Panc1 (cell line): ENCODE data around the gene TMPRSS6. TPM values are rescaled to one million over a fixed set of nuclear protein-coding genes. Genes with fewer than 3 reads are reported as not detected.

Source experiments
- ATAC-seq: fragments of 200-7000 bp; cut with Tn5 transposase; 2 replicates; pipeline ENCODE4 v1.9.1; 2020; ENCODE audit warnings: mild to moderate bottlenecking, moderate library complexity
- BruUV-seq: library from RNA; stranded (reverse); fragments of 400-500 nt; replicated peaks from 2 replicates; lab custom pipeline; 2021; lab: Mats Ljungman, UMichigan
- CTCF ChIA-PET: fragments of 300-600 bp; sonication (Branson Sonifier 250); formaldehyde crosslinking; loops from one replicate; lab custom pipeline; 2022; ENCODE audit warnings: antibody characterized with exemption; lab: Charles Lee
- POLR2A ChIA-PET: fragments of 300-600 bp; sonication (Branson Sonifier 250); formaldehyde crosslinking; loops from one replicate; lab custom pipeline; 2022; ENCODE audit warnings: antibody characterized with exemption; lab: Charles Lee
- DNase-seq: peaks from one replicate; pipeline ENCODE4 v3.0.0-alpha.2; 2010; ENCODE audit warnings: low read depth, low spot score
- H3K27ac ChIP-seq: 2 replicates; pipeline ENCODE4 v1.5.1; 2011; ENCODE audit warnings: mild to moderate bottlenecking, low read length, inconsistent platforms
- H3K27me3 ChIP-seq: fragments of 200-500 bp; sonication (Bioruptor generic); 2 replicates; pipeline ENCODE4 v1.6.0; 2014; ENCODE audit warnings: low read length, inconsistent platforms; ENCODE audit not compliant: control insufficient read depth, insufficient read depth
- H3K36me3 ChIP-seq: fragments of 200-500 bp; sonication (Bioruptor generic); 2 replicates; pipeline ENCODE4 v1.5.1; 2014; ENCODE audit warnings: inconsistent platforms, mild to moderate bottlenecking, low read length, moderate library complexity; ENCODE audit not compliant: control insufficient read depth, insufficient read depth
- H3K4me1 ChIP-seq: 2 replicates; pipeline ENCODE4 v1.5.1; 2011; ENCODE audit warnings: inconsistent platforms, mild to moderate bottlenecking, low read length, moderate library complexity; ENCODE audit not compliant: control insufficient read depth, insufficient read depth
- H3K4me3 ChIP-seq, 2 experiments: 2 replicates each; pipeline ENCODE4 v1.5.1; 2011 to 2012; ENCODE audit warnings: low read depth in 2 of 2, low read length in 2 of 2, mild to moderate bottlenecking in 2 of 2, inconsistent platforms in 1 of 2, moderate library complexity in 1 of 2
- H3K9me3 ChIP-seq: fragments of 200-500 bp; sonication (Bioruptor generic); 2 replicates; pipeline ENCODE4 v1.5.1; 2014; ENCODE audit warnings: low read depth, mild to moderate bottlenecking, inconsistent platforms, low read length, moderate library complexity; ENCODE audit not compliant: control insufficient read depth, insufficient read depth
- CTCF ChIP-seq: fragments of 450-650 bp; IDR thresholded peaks from 2 replicates; pipeline ENCODE4 v1.5.1; 2017; ENCODE audit warnings: mild to moderate bottlenecking
- POLR2AphosphoS5 ChIP-seq: IDR thresholded peaks from 2 replicates; pipeline ENCODE4 v1.6.1; 2012; ENCODE audit warnings: mild to moderate bottlenecking, low read depth, low read length, moderate library complexity
- SIN3A ChIP-seq: IDR thresholded peaks from 2 replicates; pipeline ENCODE4 v1.6.1; 2012; ENCODE audit warnings: low read depth, mild to moderate bottlenecking, low read length, moderate library complexity, borderline replicate concordance; ENCODE audit not compliant: insufficient read depth
- TCF7L2 ChIP-seq: IDR thresholded peaks from 2 replicates; pipeline ENCODE4 v1.6.1; 2011; ENCODE audit warnings: mild to moderate bottlenecking, low read depth, low read length, inconsistent platforms
- in situ Hi-C: cut with HindIII; loops from 2 replicates; pipeline ENCODE4 v1.10.0; 2016; ENCODE audit warnings: low sequenced_read_pairs, low pct_unique_long_range_greater_than_20kb
- intact Hi-C: fragments of 100-400 bp; cut with micrococcal nuclease; formaldehyde crosslinking; loops from one replicate; pipeline ENCODE4 v1.10.0; 2022; ENCODE audit not compliant: unreplicated experiment
- total RNA-seq: library from RNA; stranded (reverse); gene quantifications from one replicate; pipeline ENCODE4 v1.2.1, GENCODE V29; 2021; ENCODE audit not compliant: unreplicated experiment
- TF ChIP-seq, protein P1 (sequence below), 2 experiments: IDR thresholded peaks; 2 replicates each; pipeline ENCODE4 v1.6.1; 2011 to 2012; ENCODE audit warnings: low read depth in 2 of 2, control low read depth in 1 of 2, low read length in 1 of 2, mild to moderate bottlenecking in 1 of 2, moderate library complexity in 1 of 2; ENCODE audit not compliant: insufficient read depth in 1 of 2

Gene TMPRSS6
- total RNA-seq, 1 experiment from 2014 or later = not detected

GRCh38 chr22:37051391-37052385, 57.8 kb downstream of the TMPRSS6 start, which contains the start of gene KCTD17:
Gene KCTD17 (plus strand): TSS chr22:37051742. CDS start chr22:37051761, 19 bp downstream.
- intact Hi-C loops (no loop called here), in situ Hi-C loops (no loop called here)
- no TSS peak for BruUV-seq
- DNase-seq (no peak), ATAC-seq (peak; percentile 99)
- TF ChIP-seq SIN3A (no peak), CTCF (no peak), TCF7L2 (no peak), POLR2AphosphoS5 (no peak)
- TF ChIP-seq, protein P1, sequence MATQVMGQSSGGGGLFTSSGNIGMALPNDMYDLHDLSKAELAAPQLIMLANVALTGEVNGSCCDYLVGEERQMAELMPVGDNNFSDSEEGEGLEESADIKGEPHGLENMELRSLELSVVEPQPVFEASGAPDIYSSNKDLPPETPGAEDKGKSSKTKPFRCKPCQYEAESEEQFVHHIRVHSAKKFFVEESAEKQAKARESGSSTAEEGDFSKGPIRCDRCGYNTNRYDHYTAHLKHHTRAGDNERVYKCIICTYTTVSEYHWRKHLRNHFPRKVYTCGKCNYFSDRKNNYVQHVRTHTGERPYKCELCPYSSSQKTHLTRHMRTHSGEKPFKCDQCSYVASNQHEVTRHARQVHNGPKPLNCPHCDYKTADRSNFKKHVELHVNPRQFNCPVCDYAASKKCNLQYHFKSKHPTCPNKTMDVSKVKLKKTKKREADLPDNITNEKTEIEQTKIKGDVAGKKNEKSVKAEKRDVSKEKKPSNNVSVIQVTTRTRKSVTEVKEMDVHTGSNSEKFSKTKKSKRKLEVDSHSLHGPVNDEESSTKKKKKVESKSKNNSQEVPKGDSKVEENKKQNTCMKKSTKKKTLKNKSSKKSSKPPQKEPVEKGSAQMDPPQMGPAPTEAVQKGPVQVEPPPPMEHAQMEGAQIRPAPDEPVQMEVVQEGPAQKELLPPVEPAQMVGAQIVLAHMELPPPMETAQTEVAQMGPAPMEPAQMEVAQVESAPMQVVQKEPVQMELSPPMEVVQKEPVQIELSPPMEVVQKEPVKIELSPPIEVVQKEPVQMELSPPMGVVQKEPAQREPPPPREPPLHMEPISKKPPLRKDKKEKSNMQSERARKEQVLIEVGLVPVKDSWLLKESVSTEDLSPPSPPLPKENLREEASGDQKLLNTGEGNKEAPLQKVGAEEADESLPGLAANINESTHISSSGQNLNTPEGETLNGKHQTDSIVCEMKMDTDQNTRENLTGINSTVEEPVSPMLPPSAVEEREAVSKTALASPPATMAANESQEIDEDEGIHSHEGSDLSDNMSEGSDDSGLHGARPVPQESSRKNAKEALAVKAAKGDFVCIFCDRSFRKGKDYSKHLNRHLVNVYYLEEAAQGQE (IDR thresholded peaks at IDR 0.05; ENCODE audit: insufficient read depth in 1 of 2, low read depth in 2 of 2, low read length in 1 of 2) = no peak
- no peaks in the 10 kb centered on the region for H3K27me3 ChIP-seq
- H3K4me3 ChIP-seq = peak within 1 kb of the TSS; percentile 56 to 61
- no peaks in the 10 kb centered on the region for H3K9me3 ChIP-seq
- H3K27ac ChIP-seq = 0 out of 2 replicates have a peak within 1 kb of the TSS, but pooled peaks have one; percentile 39
- ChIA-PET POLR2A (no interaction called here), CTCF (interaction anchor here (0.6 kb wide), 2 partner anchors 23 to 74 kb away, joined by 3 to 9 read pairs; no protein-coding TSS in a partner anchor)
- no peaks in the 10 kb centered on the region for H3K4me1 ChIP-seq
- H3K36me3 ChIP-seq = no peaks in the 10 kb centered on the region; the same call in 1 of the 2 replicates

DNA sequence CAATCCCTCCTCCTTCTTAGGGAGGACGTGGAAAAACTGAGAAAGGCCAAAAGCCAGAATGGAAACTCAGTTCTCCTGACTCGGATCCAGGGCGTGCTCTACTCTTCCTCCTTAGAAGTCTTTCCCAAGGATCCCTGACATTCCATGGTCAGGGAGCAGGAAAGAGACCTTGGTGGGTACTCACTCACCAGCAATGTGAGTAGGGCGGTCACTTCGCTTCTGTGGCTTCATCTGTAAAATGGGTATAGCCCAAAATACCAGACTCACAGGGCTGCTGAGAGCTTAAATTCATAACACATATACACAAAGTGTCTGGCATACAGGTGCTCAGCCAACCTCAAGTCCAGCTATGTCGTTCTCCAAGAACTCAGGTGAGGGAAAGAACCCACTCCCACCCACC, 58.6 kb downstream of the TMPRSS6 start:
- Histone ChIP-seq H3K27ac (no peak overlapping the region), H3K4me3 (no peak overlapping the region), H3K27me3 (no peaks in the 10 kb centered on the region), H3K4me1 (no peaks in the 10 kb centered on the region), H3K36me3 (no peaks in the 10 kb centered on the region; the same call in 1 of the 2 replicates), H3K9me3 (no peaks in the 10 kb centered on the region)
- no TSS peak for BruUV-seq
- DNase-seq = no peak
- ATAC-seq = no peak
- TF ChIP-seq TCF7L2 (no peak), CTCF (no peak), POLR2AphosphoS5 (no peak), SIN3A (no peak)
- TF ChIP-seq, protein P1 (IDR thresholded peaks at IDR 0.05; ENCODE audit: insufficient read depth in 1 of 2, low read depth in 2 of 2, low read length in 1 of 2) = no peak
- ChIA-PET POLR2A (no interaction called here), CTCF (interaction anchor here (0.6 kb wide), 2 partner anchors 23 to 73 kb away, joined by 3 to 9 read pairs; no protein-coding TSS in a partner anchor)
- intact Hi-C loops (no loop called here), in situ Hi-C loops (no loop called here)
